Measurements from ENCODE around the gene FBXO31.

GRCh38 chr16:87418216-87418615 lies 34.6 kb upstream of the FBXO31 start:
- TF ChIP-seq CTCF (IDR thresholded peaks at IDR 0.05) (no peak), POLR2A (IDR thresholded peaks at IDR 0.05) (no peak), POLR2AphosphoS5 (IDR thresholded peaks at IDR 0.05) (no peak)

All from sigmoid colon (tissue), 4 donors.